ENCODE results near the gene KRTAP5-9.

KRTAP5-9 gene

GRCh38 chr11:71542382-71542781 is 5.8 kb upstream of the KRTAP5-9 start:
- TF ChIP-seq ZNF274 (IDR thresholded peaks at IDR 0.05; ENCODE audit: low read depth, low read length): no peak
- no peak overlapping the region for H3K4me3 ChIP-seq (ENCODE audit: low read length)

DNA sequence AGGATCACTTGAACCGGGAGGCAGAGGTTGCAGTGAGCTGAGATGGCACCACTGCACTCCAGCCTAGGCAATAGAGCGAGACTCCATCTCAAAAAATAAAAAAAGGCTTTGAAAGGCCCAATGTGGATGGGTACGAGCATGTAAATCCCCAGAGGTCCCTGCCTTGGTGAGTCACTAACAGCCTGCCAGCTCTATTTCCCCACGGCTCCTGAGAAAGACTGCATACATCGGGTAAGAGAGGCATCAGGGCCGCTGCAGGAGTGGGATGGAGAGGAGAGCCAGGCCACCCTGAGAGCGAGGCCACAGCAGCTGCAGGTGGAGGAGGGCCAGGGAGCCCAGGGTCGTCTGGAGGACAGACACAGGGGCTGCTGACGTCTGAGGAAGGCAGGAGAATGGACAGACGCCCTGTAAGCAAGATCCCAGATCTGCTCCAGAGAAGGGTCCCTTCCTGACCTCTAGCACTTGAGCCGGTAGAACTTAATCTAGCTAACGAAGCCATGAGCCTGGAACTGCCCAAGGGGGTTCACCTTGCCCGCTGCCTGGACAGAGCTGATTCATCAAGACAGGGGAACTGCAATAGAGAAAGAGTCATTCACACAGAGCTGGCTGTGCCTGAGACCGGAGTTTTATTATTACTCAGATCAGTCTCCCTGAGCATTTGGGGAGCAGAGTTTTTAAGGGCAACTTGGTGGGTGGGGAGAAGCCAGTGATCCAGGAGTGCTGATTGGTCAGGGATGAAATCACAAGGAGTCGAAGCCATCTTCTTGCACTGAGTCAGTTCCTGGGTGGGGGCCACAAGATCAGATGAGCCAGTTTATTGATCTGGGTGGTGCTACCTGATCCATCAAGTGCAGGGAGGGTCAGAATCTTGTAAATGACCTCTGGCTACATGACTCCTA is 5.1 kb upstream of the KRTAP5-9 start:
- H3K4me3 ChIP-seq (ENCODE audit: low read length): no peak overlapping the region
- no peak for TF ChIP-seq ZNF274 (IDR thresholded peaks at IDR 0.05; ENCODE audit: low read depth, low read length)

DNA sequence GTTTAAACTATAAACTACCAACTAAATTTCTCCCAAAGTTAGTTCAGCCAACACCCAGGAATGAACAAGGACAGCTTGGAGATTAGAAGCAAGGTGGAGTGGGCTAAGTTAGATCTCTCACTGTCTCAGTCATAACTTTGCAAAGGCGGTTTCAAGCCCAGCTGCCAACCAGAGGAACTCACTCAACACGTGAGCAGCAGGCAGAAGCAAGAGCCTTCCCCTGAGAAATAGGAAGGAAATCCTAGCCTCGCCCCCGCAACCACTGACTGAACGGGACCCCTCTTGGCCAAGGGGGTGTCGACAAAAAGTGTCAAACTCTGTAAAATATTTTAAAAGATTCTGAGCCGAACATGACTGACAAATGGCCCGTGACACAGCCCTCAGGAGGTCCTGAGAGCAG is 4.4 kb upstream of the KRTAP5-9 start:
- H3K4me3 ChIP-seq (ENCODE audit: low read length): no peak overlapping the region
- TF ChIP-seq ZNF274 (IDR thresholded peaks at IDR 0.05; ENCODE audit: low read depth, low read length): no peak

DNA sequence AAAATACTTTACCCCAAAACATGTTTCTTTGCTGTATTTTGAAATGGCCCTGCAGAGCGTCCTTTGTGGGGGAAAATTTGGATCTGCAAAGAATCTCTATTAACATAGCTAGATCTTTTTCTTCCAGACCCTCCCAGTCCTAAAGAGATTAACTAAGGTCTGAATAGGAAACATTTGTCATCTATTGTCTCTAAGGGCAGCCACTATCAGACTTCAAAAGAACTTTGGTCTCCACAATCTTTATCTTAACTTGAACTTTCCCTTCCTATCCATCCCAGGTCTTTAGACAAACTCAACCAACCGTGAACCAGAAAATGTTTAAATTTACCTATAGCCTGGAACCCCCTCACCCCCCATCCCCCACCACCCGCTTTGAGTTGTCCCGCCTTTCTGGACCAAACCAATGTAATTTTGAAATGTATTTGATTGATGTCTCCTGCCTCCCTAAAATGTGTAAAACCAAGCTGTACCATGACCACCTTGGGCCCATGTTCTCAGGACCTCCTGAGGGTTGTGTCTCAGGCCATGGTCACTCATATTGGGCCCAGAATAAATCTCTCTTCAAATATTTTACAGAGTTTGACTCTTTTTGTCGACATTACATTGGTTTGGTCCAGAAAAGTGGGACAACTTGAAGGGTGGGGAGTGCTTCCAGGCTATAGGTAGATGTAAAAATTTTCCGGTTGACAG is 3.5 kb upstream of the KRTAP5-9 start:
- H3K4me3 ChIP-seq (ENCODE audit: low read length): no peak overlapping the region
- no peak for TF ChIP-seq ZNF274 (IDR thresholded peaks at IDR 0.05; ENCODE audit: low read depth, low read length)

DNA sequence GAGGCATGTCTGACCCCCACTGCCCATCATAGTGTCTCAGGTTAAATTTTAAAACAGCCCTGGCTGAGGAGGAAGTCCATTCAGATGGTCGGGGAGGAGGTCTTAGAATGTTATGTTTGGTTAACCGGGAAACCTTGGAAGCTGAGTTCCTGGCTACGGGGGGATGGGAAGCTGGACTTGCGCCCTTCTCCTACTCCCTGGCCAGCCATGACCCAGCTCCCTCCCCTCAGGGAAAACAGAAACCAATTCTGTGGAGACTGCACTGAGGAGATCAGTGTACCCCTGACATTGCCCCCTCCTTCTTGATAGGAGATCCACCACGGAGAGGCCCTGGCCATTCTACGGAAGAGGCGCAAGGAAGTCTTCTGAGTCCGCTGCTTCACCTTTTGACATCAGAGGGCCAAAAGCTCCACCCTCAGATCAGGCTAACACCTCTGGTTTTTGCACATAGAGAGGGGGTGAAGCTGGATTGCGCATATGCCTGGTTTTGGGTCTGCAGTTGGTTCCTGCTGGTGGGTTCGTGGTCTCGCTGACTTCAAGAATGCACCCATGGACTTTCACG is 2.7 kb upstream of the KRTAP5-9 start:
- no peak for TF ChIP-seq ZNF274 (IDR thresholded peaks at IDR 0.05; ENCODE audit: low read depth, low read length)
- H3K4me3 ChIP-seq (ENCODE audit: low read length): no peak overlapping the region

DNA sequence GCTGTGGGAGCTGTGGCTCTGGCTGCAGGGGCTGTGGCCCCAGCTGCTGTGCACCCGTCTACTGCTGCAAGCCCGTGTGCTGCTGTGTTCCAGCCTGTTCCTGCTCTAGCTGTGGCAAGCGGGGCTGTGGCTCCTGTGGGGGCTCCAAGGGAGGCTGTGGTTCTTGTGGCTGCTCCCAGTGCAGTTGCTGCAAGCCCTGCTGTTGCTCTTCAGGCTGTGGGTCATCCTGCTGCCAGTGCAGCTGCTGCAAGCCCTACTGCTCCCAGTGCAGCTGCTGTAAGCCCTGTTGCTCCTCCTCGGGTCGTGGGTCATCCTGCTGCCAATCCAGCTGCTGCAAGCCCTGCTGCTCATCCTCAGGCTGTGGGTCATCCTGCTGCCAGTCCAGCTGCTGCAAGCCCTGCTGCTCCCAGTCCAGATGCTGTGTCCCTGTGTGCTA is 514 bp downstream of the KRTAP5-9 start:
- H3K4me3 ChIP-seq (ENCODE audit: low read length): no peak overlapping the region
- no peak for TF ChIP-seq ZNF274 (IDR thresholded peaks at IDR 0.05; ENCODE audit: low read depth, low read length)

DNA sequence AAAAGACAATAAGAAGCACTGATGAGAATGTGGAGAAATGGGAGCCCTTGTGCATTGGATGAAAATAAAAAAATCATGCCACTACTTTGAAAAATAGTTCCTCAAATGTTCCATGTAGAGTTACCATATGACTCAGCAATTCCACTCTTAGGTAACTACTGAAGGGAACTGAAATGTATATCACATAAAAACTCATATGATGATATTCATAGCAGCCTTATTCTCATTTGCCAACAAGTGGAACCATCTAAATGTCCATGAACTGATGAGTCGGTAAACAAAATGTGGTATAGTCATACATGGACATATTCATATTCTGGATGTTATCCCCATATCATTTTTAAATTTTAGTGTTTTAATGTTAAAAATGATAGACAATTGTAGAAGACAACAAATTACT is 3.5 kb downstream of the KRTAP5-9 start:
- no peak for TF ChIP-seq ZNF274 (IDR thresholded peaks at IDR 0.05; ENCODE audit: low read depth, low read length)
- H3K4me3 ChIP-seq (ENCODE audit: low read length): no peak overlapping the region

GRCh38 chr11:71554996-71555395 is 6.8 kb downstream of the KRTAP5-9 start:
- H3K4me3 ChIP-seq (ENCODE audit: low read length): no peak overlapping the region
- no peak for TF ChIP-seq ZNF274 (IDR thresholded peaks at IDR 0.05; ENCODE audit: low read depth, low read length)

- no peak for TF ChIP-seq ZNF274 (IDR thresholded peaks at IDR 0.05; ENCODE audit: low read depth, low read length)
- no peak overlapping the region for H3K4me3 ChIP-seq (ENCODE audit: low read length)
These were observed 7.3 kb downstream of the KRTAP5-9 start for GRCh38 chr11:71555508-71555907.

DNA sequence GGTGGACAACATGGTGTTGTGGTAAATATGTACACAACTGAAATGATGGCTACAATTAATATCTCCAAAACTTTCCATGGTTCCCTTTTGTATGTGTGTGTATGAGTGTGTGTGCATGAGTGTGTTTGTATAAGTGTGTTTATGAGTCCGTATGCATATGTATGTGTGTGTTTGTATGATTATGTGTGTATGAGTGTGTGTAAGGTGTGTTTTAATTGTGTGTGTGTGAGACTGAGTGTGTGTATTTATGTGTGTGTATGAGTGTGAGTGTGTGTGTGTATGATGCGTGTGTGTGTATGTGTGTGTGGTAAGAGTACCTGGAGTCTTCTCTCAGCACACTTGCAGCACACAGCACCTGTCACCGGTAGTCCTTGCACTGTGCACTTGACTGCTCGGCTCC is 7.8 kb downstream of the KRTAP5-9 start:
- H3K4me3 ChIP-seq (ENCODE audit: low read length): no peak overlapping the region
- TF ChIP-seq ZNF274 (IDR thresholded peaks at IDR 0.05; ENCODE audit: low read depth, low read length): no peak

GRCh38 chr11:71557257-71557656 is 9.0 kb downstream of the KRTAP5-9 start:
- TF ChIP-seq ZNF274 (IDR thresholded peaks at IDR 0.05; ENCODE audit: low read depth, low read length): no peak
- H3K4me3 ChIP-seq (ENCODE audit: low read length): no peak overlapping the region

DNA sequence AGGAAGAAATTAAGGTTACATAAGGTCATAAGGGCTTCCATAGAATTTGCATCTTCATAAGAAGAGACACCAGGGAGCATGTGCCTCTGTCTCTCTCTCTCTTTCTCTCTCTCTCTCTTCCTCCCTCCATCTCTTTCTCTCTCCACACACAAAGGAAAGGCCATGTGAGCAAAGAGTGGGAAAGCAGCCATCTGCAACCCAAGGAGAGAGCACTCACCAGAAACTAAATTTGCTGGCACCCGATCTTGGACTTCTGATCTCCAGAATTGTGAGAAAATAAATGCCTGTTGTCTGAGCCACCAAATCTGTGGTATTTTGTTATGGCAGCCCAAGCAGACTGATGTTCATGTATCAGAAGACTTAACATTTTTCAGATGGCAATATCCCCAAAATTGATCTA is 10.8 kb downstream of the KRTAP5-9 start:
- H3K4me3 ChIP-seq (ENCODE audit: low read length): no peak overlapping the region
- TF ChIP-seq ZNF274 (IDR thresholded peaks at IDR 0.05; ENCODE audit: low read depth, low read length): no peak

DNA sequence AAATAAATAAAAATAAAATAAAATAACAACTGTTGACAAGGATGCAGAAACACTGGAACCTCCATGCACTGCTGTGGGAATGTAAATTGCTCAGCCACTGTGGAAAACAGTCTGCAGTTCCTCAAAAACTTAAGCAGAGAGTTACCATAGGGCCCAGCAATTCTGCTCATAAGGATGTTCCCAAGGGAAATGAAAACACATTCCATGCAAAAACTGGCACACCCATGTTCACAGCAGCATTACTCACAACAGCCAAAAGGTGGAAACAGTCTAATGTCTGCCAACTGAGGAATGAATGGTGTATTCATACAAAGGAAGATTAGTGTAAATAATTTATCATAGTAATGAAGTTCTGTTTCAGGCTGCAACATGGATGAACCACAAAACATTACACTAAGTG is 13.9 kb downstream of the KRTAP5-9 start:
- TF ChIP-seq ZNF274 (IDR thresholded peaks at IDR 0.05; ENCODE audit: low read depth, low read length): no peak
- H3K4me3 ChIP-seq (ENCODE audit: low read length): no peak overlapping the region

DNA sequence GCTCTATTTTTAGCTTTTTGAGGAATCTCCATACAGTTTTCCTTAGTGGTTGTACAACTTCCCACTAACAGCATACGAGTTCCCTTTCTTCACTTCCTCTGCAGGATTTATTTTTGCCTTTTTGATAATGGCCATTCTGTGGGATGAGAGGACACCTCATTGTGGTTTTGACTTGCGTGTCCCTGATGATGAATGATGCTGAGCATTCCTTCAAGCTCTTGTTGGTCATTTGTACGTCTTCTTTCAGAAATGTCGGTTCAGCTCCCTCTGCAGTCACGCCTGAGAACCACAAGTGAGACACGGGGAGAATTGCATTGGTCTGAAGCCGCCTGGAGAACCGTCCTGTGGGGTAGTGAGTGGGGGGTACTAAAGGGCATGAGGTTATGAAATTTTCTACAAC is 15.2 kb downstream of the KRTAP5-9 start:
- no peak overlapping the region for H3K4me3 ChIP-seq (ENCODE audit: low read length)
- TF ChIP-seq ZNF274 (IDR thresholded peaks at IDR 0.05; ENCODE audit: low read depth, low read length): no peak

DNA sequence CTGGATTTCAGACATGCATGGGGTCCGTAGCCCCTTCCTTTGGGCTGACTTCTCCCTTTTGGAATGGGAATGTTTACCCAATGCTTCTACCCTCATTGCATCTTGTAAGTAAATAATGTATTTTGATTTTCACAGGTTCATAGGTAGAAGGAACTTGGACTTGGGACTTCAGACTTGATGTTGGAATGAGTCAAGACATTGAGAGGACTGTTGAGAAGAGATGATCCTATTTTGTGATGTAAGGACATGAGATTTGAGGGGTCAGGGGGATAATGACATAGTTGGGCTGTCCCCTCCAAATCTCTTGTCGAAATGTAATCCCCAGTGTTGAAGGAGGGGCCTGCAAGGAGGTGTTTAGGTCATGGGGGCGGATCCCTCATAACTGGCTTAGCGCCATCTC is 16.2 kb downstream of the KRTAP5-9 start:
- TF ChIP-seq ZNF274 (IDR thresholded peaks at IDR 0.05; ENCODE audit: low read depth, low read length): no peak
- no peak overlapping the region for H3K4me3 ChIP-seq (ENCODE audit: low read length)

Data from GM08714 (cell line).